Transverse colon (tissue), 4 donors: Measurements from ENCODE around the gene FBXO21. TPM values are rescaled to one million over a fixed set of nuclear protein-coding genes. Genes with fewer than 3 reads are reported as not detected.

ENCODE experiments used
- DNase-seq: peaks from one replicate; pipeline ENCODE4 v3.0.0-alpha.2; 2019
- H3K27ac ChIP-seq, 4 donors: fragments of 200-600 bp; sonication (generic); 2 replicates each; pipeline ENCODE4 v1.5.1; 2016 to 2018; ENCODE audit warnings: inconsistent platforms in 4 of 4
- H3K27me3 ChIP-seq: fragments of 200-600 bp; sonication (generic); 2 replicates; pipeline ENCODE4 v1.5.1; 2017; ENCODE audit warnings: inconsistent platforms
- H3K36me3 ChIP-seq, 4 donors: fragments of 200-600 bp; sonication (generic); 2 replicates each; pipeline ENCODE4 v1.5.1; 2017 to 2019; ENCODE audit warnings: inconsistent platforms in 4 of 4
- H3K4me1 ChIP-seq, 4 donors: fragments of 200-600 bp; sonication (generic); 2 replicates each; pipeline ENCODE4 v1.5.1; 2017 to 2020; ENCODE audit warnings: inconsistent platforms in 4 of 4
- H3K4me3 ChIP-seq, 4 donors: fragments of 200-600 bp; sonication (generic); 1 replicate in 1 of 4; 2 replicates in 3 of 4; pipeline versions ENCODE4 v1.5.1 to v1.6.1; 2017 to 2019; ENCODE audit warnings: inconsistent platforms in 4 of 4
- H3K9me3 ChIP-seq, 2 donors: fragments of 200-600 bp; sonication (generic); 2 replicates each; pipeline ENCODE4 v1.5.1; 2017 to 2019; ENCODE audit warnings: inconsistent platforms in 2 of 2
- CTCF ChIP-seq, 5 experiments: fragments of 200-600 bp in 3 of 5; fragments of 450-650 bp in 2 of 5; sonication (generic) in 3 of 5; IDR thresholded peaks; 1 replicate in 2 of 5; 2 replicates in 3 of 5; pipeline ENCODE4 v1.5.1; 2016 to 2017; ENCODE audit warnings: antibody characterized with exemption in 5 of 5, inconsistent platforms in 3 of 5, mild to moderate bottlenecking in 2 of 5, moderate library complexity in 1 of 5
- EP300 ChIP-seq: sonication (generic); formaldehyde crosslinking; IDR thresholded peaks from one replicate; pipeline ENCODE4 v1.6.1; 2017; ENCODE audit warnings: antibody characterized with exemption, low read depth
- POLR2A ChIP-seq: fragments of 450-650 bp; IDR thresholded peaks from one replicate; pipeline ENCODE4 v1.6.1; 2016; ENCODE audit warnings: antibody characterized with exemption, mild to moderate bottlenecking, moderate library complexity
- POLR2AphosphoS5 ChIP-seq, 3 donors: sonication (generic); formaldehyde crosslinking; IDR thresholded peaks; one replicate each; pipeline ENCODE4 v1.6.1; 2016; ENCODE audit warnings: antibody characterized with exemption in 3 of 3
- whole genome bisulfite sequencing, 2 donors: methylation state at CpG; one replicate each; pipeline ENCODE4 v1.1.5; 2018; ENCODE audit warnings: low coverage in 1 of 2; 5-methylcytosine and 5-hydroxymethylcytosine counted together
- in situ Hi-C, 4 donors: fragments of 200-750 bp; cut with MboI; loops; one replicate each; pipeline versions ENCODE4 v1.15.0 to v1.15.1; 2017; ENCODE audit warnings: low sequenced_read_pairs in 3 of 4, low pct_ligation_motif_present in 1 of 4, low pct_unique_long_range_greater_than_20kb in 1 of 4
- intact Hi-C: fragments of 100-400 bp; cut with DNase I; formaldehyde crosslinking; loops from one replicate; pipeline ENCODE4 v1.15.1; 2023; ENCODE audit warnings: low total_unique reads
- total RNA-seq, 4 donors: library from RNA; depleted of rRNA; stranded (reverse); fragments of >200 nt; gene quantifications; one replicate each; pipeline ENCODE4 v1.1.0, GENCODE V29; 2016

FBXO21 gene
- total RNA-seq, 4 donors from 2014 or later: 31.6 to 56.9 (median 36.8) TPM

- Histone ChIP-seq H3K27ac (no peak overlapping the region), H3K27me3 (no peaks in the 10 kb centered on the region), H3K36me3 (peaks cover 0 to 63% (median 26%) of the 10 kb centered on the region in 4 donors), H3K4me1 (no peaks in the 10 kb centered on the region), H3K9me3 (no peaks in the 10 kb centered on the region), H3K4me3 (no peak overlapping the region)
- in situ Hi-C loops (no loop called here), intact Hi-C loops (no loop called here)
- 98 to 100% methylated on average over 2 to 10 of the region's 10 CpGs for WGBS, 2 donors
- no peak for DNase-seq
- TF ChIP-seq CTCF (IDR thresholded peaks at IDR 0.05) (no peak), POLR2A (no peak), POLR2AphosphoS5 (IDR thresholded peaks at IDR 0.05) (no peak), EP300 (no peak)
These were observed 12.0 kb downstream of the FBXO21 start for GRCh38 chr12:117178301-117178700.

GRCh38 chr12:117172168-117172567 is 18.1 kb downstream of the FBXO21 start:
- H3K4me1 ChIP-seq: no peaks in the 10 kb centered on the region
- no peak for DNase-seq
- in situ Hi-C loops: no loop called here
- no peak for TF ChIP-seq POLR2AphosphoS5 (IDR thresholded peaks at IDR 0.05)
- no peak for TF ChIP-seq CTCF (IDR thresholded peaks at IDR 0.05)
- TF ChIP-seq POLR2A: no peak
- no peak for TF ChIP-seq EP300
- 96% methylated on average over 3 of the region's 3 CpGs for WGBS, 2 donors
- peaks cover 0 to 67% (median 24%) of the 10 kb centered on the region in 4 donors for H3K36me3 ChIP-seq
- no peaks in the 10 kb centered on the region for H3K9me3 ChIP-seq
- H3K27me3 ChIP-seq: no peaks in the 10 kb centered on the region
- no peak overlapping the region for H3K4me3 ChIP-seq
- intact Hi-C loops: no loop called here
- no peak overlapping the region for H3K27ac ChIP-seq

GRCh38 chr12:117171499-117172162 is 18.6 kb downstream of the FBXO21 start:
- no peaks in the 10 kb centered on the region for H3K4me1 ChIP-seq
- H3K27me3 ChIP-seq: no peaks in the 10 kb centered on the region
- no peak overlapping the region for H3K4me3 ChIP-seq
- H3K36me3 ChIP-seq: peaks cover 0 to 67% (median 26%) of the 10 kb centered on the region in 4 donors
- TF ChIP-seq POLR2AphosphoS5 (IDR thresholded peaks at IDR 0.05) (no peak), POLR2A (no peak), EP300 (no peak), CTCF (IDR thresholded peaks at IDR 0.05) (no peak)
- H3K27ac ChIP-seq: no peak overlapping the region
- in situ Hi-C loops: no loop called here
- H3K9me3 ChIP-seq: no peaks in the 10 kb centered on the region
- DNase-seq: no peak
- 86% methylated on average over 2 of the region's 2 CpGs for WGBS, 2 donors
- intact Hi-C loops: no loop called here

GRCh38 chr12:117169548-117169947 is 20.7 kb downstream of the FBXO21 start:
- in situ Hi-C loops: no loop called here
- 96% methylated on average over 3 of the region's 3 CpGs for WGBS, 2 donors
- Histone ChIP-seq H3K4me3 (no peak overlapping the region), H3K9me3 (no peaks in the 10 kb centered on the region), H3K27ac (no peak overlapping the region), H3K4me1 (no peaks in the 10 kb centered on the region), H3K36me3 (peaks cover 0 to 65% (median 26%) of the 10 kb centered on the region in 4 donors), H3K27me3 (no peaks in the 10 kb centered on the region)
- DNase-seq: no peak
- intact Hi-C loops: no loop called here
- TF ChIP-seq CTCF (IDR thresholded peaks at IDR 0.05): no peak
- TF ChIP-seq EP300: no peak
- no peak for TF ChIP-seq POLR2A
- TF ChIP-seq POLR2AphosphoS5 (IDR thresholded peaks at IDR 0.05): no peak
